ENCODE results near the gene RASSF6.

DNA sequence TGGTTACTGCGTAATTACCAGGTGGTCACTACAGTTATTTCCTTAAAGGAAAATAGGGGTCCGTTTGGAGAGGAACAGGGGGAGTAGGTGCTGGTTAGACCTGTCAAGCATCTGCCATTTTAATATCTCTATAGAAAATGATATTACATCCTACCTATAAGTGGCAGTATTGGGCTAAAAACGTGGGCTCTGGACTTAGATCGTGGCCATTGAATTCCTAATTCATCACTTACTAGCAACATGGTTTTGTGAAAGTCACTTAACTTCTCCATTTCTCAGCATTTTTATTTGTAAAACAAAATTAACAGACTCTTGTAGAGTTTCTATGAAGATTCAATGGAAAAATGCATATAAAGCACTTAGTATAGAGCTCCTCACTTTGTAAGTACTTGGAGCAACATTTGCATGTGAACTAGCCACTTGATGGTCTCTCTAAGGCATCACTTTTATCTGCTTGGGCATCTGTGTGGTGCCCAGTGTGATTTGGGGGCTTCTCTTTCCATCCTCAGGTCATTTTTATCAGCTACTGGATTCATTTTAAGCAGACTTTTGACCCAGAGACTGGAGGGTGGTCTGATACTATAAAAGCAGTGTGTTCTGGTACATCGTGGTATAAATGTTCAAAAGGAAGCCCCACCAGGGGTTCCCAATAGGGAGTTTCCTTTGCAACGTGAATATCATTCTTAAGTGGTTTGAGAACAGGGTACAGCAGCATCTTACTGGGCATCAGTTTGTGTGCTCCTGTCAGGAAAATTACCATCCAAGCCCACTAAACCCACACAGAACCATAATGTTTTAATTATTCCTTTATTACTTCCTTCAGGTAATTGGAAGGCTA, 42.7 kb upstream of the RASSF6 start:
- TF ChIP-seq POLR2AphosphoS5 (IDR thresholded peaks at IDR 0.05; ENCODE audit: borderline replicate concordance, low read depth, low read length) (no peak), EZH2 (IDR thresholded peaks at IDR 0.05) (no peak)

All from SK-N-MC (cell line).